Stimulated activated CD8-positive, alpha-beta memory T cell treated with anti-CD3 and anti-CD28 coated beads, Interleukin-4, amount 100 ng/mL, for 1 hour (primary cell): ENCODE data around the gene FRAS1.
"Not testable (repeated sequence)": the region's sequence is repeated elsewhere in the genome, so short reads cannot be mapped to it uniquely, and the experiment has no call there.

Experiments
- DNase-seq, 2 donors: peaks; one replicate each; pipeline ENCODE4 v3.0.0-alpha.2; 2020; ENCODE audit warnings: low read depth in 2 of 2, low spot score in 1 of 2

FRAS1 gene

DNA sequence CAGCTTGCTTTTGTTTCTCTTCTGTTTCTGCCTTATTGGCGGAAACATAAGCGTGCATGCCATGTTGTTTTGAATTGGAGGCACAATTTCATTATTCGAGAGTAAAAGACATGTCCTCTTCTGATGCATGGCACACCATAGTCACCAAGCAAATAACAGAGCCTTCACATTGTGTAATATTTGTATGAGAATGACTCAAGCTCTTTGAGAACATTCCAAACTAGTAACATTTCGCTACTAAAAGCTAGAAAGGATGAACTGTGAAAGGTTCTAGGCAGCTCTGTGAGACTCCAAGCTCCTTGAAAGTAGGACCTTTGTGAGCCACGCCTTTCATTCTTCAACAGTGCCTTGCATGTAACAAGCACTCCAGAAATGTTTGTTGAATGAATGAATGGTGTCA, 485.2 kb downstream of the FRAS1 start:
- no peak for DNase-seq

DNA sequence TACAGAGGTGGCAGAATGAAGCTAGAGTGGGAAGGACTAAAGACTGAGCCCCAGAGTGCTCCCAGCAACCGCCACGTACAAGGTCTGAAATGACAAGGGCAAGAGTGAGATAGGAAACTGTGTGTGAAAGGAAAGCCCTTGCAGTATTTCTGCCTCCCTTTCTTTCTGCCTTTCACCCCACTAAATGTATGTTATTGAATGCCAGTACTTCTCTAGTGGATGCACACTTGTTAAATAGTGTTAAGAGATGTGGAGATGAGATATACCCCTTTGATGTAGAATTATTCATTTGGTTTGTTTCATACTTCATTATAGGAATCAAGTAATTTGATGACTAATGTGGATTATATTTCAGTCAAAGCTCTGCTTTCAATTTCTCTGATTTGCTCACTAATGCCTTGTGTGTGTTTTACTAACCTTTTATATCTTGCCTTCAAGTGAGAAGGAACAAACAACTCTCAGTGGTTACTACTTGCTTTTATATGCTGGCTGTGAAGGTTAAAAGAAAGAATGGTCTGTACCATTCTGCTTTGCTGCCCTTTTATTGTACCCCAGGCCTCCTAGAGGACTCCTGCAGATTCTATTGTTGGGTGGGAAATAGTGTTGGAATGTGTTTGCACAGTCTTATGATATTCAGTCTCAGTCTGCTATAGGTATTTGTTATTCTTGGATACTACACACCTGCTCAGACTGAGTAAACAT, 486.5 kb downstream of the FRAS1 start:
- no peak for DNase-seq

DNA sequence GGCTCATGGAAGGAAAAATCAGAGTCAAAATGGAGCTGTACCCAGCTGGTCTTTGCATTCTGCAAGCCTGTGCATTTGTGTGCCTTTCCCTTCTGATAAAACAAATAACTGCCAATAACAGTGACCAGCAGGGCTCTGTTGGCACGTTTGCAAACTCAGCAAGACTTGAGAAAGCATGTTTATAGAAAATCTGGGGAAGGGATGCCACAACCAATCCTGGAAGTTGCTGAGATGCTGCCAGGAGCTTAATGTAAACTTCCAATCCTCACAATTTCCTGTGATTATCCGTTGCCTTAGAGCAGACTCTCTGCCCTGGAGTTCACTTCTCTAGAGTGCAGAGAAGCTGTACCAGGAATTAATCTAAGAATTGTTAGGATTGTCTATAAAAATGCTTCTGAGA, 487.6 kb downstream of the FRAS1 start:
- no peak for DNase-seq

DNA sequence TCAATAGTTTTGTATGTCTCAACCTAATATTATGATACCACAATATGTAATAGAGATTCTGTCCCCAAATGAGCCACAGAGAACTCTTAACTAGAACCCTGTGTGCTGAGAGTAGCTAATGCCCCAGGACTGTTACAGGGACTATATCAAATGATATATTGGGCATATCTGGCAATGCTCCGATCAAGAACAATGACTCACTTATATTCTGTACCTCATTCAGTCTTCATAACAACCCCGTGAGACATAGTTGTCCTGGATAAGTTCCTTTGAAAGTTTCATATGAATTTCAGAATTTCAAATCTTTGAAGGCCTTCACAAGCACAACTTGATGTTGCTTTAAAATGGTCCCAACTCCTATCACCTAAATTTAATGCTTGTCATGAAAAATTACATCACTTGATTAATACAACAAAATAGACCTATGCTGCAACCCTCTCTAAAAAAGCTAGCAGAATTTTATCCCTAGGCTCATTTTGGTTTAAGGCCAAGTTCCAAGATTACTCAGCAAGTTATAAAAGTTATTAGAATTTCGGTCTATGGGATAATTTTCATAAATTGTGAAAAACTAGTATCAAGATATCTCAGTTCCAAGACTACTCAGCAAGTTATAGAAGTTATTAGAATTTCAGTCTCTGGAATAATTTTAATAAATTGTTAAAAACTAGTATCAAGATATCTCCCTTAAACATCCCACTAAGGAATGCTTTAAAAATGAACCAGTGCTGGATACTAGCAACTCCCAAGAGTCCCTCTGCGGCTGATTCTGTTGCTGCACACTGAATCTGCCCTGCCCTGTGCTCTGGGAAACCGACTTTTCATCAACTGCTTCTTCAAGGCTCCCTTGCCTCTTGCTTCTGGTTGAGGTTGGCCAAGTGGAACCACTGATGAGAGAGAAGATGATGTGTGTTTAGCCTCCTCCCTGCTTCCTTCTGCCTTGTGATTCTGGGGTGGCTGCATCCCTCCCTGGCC, 488.4 kb downstream of the FRAS1 start:
- DNase-seq, result no peak

DNA sequence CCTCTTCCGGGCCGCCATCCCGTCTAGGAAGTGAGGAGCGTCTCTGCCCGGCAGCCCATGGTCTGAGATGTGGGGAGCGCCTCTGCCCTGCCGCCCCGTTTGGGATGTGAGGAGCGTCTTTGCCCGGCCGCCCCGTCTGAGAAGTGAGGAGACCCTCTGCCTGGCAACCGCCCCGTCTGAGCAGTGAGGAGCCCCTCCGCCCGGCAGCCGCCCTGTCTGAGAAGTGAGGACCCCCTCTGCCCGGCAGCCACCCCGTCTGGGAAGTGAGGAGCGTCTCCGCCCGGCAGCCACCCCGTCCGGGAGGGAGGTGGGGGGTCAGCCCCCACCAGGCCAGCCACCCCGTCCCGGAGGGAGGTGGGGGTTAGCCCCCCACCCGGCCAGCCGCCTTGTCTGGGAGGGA, 490.8 kb downstream of the FRAS1 start:
- not testable (repeated sequence) for DNase-seq

DNA sequence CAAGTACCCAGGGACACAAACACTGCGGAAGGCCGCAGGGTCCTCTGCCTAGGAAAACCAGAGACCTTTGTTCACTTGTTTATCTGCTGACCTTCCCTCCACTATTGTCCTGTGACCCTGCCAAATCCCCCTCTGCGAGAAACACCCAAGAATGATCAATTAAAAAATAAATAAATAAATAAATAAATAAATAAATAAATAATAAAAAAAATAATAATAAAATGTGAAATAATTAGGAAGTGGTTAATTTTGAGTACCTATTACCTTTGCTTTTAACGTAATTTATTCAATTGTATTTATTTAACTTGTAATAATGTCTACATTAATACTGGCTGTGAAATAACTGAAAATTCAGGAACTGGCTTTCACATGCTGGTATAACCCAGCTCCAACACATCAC, 491.8 kb downstream of the FRAS1 start:
- DNase-seq, result not testable (repeated sequence)

- no peak for DNase-seq
Measured at GRCh38 chr4:78551420-78552351, 494.6 kb downstream of the FRAS1 start, which contains the start of gene ANXA3. Gene ANXA3, plus strand, starts transcription at chr4:78551770. Its CDS starts 2,704 bp downstream, at chr4:78554474.

GRCh38 chr4:78552389-78553042, 495.4 kb downstream of the FRAS1 start:
- DNase-seq, result no peak

GRCh38 chr4:78553043-78553396, 495.9 kb downstream of the FRAS1 start:
- no peak for DNase-seq

GRCh38 chr4:78553529-78554060, 496.5 kb downstream of the FRAS1 start:
- no peak for DNase-seq

DNA sequence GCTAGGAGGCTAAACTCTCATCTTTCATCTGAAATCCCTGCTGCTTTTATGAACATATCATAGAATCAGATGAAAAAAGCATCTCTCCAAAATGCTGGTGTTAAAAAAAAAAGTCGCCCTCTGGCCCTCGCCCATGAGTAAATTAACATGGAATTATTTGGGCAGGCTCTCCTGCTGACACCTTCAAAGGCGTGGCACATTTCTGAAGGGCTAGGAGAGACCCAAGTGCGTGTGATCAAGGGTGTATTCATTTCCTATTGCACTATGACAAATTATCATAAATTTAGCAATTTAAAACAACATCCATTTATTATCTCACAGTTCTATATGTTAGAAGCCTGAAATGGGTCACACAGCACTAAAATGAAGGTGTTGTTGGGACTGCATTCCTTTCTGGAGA, 499.5 kb downstream of the FRAS1 start:
- no peak for DNase-seq

DNA sequence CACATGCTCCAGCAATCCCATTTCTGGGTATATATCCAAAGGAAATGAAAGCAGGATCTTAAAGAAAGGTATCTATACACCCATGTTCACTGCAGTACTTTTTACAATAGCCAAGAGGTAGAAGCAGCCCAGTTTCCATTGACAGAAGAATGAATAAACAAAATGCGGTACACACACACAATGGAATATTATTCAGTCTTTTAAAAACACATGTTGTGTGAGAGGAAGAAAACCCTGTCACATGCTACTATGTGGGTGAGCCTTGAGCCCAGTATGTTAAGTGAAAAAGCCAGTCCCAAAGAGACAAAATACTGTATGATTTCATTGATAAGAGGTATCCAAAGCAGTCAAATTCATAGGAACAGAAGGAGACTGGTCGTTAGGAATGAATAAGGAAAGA, 500.7 kb downstream of the FRAS1 start:
- DNase-seq, result no peak

GRCh38 chr4:78558410-78558809, 501.3 kb downstream of the FRAS1 start:
- no peak for DNase-seq

DNA sequence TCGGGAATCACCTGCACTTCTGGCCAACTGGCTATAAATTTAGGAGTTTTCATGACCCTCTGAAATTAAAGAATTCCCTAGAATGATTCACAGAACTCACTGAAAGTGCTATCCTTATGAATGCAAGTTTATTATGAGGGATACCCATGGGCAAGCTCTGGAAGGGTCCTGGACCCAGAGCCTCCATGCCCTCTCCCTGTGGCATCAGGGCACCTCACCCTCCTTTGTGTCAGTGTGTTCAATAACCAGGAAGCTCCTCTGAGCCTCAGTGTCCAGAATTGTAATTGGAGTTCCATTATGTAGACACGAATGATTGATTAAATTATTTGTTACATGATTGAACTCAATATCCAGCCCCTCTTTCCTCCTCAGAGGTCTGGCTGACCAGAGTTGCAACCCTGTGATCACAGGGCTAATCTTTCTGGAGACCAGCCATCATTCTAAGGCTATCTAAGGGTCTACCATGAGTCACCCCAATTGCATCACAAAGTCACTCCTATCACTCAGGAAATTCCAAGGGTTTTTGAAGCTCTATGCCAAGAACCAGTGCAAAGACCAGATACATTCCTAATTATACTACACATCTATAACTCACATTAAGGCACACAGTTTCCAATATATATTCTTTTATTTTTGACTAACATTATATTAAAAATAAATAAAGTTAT, 503.3 kb downstream of the FRAS1 start:
- no peak for DNase-seq

- DNase-seq, result no peak
Measured at GRCh38 chr4:78561677-78562076, 504.6 kb downstream of the FRAS1 start.

DNA sequence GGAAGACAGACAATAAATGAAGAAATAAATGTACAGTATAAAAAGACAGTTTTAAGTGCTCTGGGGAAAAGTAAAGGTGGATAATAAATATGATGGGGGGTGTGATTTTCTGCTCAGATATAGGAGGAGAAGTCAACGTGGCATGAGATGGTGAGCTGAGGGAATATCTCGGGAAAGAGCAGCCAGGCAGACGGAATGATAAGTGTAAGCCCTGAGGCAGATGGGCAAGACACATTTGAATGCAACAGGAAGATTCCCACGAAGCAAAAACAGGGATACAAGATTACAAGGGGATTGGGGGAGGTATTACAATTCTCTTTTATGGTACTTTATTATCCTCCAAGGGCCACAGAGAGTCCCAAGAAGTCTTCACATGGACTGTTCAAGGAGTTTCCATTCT, 505.6 kb downstream of the FRAS1 start:
- no peak for DNase-seq

GRCh38 chr4:78565971-78566372, 508.8 kb downstream of the FRAS1 start:
- DNase-seq, result no peak

DNA sequence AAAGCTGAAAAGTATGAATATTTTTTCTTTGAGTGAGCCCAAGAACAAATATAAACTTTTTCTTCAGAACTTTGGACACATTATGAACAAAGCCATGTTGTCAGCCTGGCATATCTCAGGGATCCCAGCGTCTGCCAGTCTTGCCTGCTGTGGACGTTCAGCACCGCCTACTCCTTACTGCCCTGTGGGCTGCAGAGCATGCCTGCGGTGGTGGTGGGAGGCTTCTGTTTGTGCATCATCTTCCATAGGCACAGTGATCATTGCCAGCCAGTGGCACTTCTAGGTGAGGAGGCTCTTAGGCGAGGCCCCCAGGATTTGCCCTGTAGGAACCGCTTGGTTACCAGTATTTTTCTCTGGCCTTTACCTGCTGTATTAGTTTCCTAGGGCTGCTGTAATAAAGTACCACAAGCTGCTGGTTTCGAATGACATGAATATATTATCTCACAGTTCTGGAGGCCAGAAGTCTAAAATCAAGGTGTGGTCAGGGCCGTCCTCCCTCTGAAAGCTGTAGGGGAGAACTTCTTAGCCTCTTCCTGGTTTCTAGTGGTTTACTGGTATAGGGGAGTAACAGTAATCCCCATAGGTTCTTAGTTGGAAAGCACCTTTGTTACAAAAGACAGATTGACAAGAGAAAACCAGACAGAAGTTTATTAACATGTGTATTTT, 509.8 kb downstream of the FRAS1 start:
- DNase-seq, result no peak

DNA sequence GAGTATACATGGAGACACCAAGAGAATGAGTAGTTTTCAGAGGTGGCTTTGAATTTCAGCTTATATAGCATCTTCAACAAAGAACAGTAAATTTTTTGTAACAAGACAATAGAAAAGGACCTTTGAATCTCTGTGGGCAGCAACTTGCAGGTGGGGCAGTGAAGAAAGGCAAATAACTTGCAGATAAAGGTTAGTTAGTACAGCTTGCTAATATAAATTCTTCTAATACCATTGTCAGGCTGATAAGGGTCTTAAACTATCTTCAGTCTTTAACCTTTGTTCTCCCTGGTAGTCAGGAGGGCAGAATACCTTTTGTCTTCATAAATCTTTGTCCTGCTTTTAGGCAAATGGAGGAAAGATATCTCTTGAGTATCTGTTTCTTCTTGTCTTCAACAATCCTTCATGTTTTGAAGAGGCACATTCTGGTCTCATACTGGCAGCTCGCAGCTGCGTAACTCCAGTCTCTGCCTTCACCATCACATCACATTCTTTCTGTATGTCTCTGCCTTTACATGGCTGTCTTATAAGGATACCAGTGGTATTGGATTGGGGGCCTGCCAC, 510.5 kb downstream of the FRAS1 start:
- DNase-seq, result no peak
